GM23248 (cell line): ENCODE data around the gene AFAP1L1.

Source experiments
- EZH2 ChIP-seq: fragments of 200-600 bp; sonication (generic); IDR thresholded peaks from 2 replicates; pipeline ENCODE4 v1.6.1; 2018; ENCODE audit warnings: antibody characterized with exemption, mild to moderate bottlenecking; ENCODE audit not compliant: insufficient read depth, poor library complexity, severe bottlenecking
- EZH2phosphoT487 ChIP-seq: fragments of 200-600 bp; sonication (generic); IDR thresholded peaks from 2 replicates; pipeline ENCODE4 v1.6.1; 2018; ENCODE audit warnings: antibody characterized with exemption, moderate library complexity, mild to moderate bottlenecking, low read depth; ENCODE audit not compliant: insufficient read depth

DNA sequence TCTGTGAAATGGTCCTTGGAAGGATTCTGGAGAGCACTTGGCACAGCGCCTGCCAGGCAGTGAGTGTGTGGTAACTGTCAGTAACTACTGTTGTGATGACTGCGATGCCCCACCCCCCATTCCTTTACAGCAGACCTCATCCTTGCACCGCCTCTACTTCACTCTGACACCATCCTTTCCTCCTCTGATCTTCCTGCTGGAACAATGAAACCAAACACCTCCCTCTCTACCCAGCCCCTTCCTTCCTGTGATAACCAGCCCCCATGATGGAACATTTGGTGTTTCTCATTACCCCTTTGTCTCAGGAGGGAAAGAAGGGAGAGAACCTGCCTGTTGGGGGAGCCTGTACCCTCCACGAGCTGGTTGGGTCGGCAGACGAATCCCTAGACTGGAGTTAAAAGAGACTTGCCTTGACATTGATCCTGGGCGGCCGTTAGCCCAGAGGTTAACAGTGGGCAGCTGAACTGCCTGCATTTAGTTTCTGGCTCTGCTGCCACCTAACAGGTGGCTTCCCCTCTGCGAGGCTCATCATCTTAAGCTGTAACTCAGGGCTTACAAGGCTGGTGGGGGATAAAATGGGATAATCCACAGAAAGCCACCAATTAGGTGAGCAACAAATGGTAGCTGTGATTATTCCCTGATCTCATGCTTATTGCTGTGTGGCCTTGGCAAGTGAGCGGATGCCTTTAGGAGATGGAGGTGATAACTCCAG is 39.4 kb downstream of the AFAP1L1 start:
- no peak for TF ChIP-seq EZH2
- TF ChIP-seq EZH2phosphoT487, result no peak
